GM20431 (cell line): ENCODE measurements around the gene NDUFV3.
"Not testable (repeated sequence)": the region's sequence is repeated elsewhere in the genome, so short reads cannot be mapped to it uniquely, and the experiment has no call there.

Experiments
- in situ Hi-C: fragments of 300-500 bp; cut with MseI, MboI; formaldehyde crosslinking; loops from one replicate; pipeline ENCODE4 v1.15.0; 2020; ENCODE audit warnings: low sequenced_read_pairs; ENCODE audit not compliant: unreplicated experiment

Gene NDUFV3

DNA sequence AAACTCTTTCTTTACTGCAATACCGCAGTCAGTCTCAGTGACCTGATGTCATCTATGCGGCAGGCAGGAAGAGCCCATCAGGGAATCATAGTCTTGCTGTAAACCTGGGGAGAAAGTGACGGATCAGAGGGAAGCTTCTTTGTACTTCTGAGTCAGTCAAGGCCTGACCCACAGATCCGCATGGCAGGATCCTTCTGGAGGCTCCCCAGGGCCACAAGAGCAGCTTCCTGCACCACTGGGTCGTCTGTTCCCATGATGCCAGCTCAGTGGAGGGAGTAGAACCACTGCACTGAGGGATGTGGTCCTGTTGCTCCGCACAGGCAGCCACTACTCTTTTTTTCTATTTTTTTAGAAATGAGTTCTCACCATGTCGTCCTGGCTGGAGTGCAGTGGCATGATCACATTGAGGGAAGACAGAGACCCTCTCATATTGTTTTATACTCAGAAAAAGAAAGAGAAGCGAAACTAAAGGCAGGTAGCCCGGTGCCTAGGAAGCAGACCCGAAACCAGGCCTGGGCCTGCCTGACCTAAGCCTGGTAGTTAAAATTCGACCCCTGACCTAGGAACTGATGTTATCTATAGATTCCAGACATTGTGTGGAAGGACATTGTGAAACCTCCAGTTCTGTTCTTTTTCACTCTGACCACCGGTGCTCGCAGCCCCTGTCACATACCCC lies 38.6 kb downstream of the NDUFV3 start:
- in situ Hi-C loops = no loop called here

DNA sequence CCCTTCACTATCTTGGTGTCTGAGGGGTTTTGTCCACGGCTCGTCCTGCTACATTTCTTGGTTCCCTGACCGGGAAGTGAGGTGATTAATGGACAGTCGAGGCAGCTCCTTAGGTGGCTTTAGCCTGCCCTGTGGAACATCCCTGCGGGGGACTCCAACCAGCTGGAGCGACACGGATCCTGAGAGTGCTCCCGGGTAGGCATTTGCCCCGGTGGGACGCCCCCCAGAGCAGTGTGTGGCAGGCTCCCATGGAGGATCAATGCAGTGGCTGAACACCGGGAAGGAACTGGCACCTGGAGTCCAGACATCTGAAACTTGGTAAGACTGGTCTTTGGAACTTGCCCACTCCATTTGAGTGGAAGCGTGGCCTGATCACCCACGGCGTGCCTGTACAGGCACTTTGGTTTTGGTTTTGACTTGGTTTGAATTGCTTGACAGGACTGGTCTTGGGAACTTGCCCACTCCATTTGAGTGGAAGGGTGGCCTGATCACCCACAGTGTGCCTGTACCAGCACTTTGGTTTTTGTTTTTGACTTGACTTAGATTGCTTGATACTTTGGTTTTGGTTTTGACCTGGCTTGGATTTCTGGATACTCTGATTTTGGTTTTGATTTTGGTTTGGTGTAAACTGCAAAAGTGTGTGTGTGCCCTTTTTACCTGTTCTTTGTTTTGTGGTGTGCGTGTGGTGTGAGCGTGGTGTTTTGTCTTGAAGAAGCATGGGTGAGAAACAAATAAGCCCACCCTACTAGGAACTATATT lies 39.4 kb downstream of the NDUFV3 start:
- in situ Hi-C loops = not testable (repeated sequence)

DNA sequence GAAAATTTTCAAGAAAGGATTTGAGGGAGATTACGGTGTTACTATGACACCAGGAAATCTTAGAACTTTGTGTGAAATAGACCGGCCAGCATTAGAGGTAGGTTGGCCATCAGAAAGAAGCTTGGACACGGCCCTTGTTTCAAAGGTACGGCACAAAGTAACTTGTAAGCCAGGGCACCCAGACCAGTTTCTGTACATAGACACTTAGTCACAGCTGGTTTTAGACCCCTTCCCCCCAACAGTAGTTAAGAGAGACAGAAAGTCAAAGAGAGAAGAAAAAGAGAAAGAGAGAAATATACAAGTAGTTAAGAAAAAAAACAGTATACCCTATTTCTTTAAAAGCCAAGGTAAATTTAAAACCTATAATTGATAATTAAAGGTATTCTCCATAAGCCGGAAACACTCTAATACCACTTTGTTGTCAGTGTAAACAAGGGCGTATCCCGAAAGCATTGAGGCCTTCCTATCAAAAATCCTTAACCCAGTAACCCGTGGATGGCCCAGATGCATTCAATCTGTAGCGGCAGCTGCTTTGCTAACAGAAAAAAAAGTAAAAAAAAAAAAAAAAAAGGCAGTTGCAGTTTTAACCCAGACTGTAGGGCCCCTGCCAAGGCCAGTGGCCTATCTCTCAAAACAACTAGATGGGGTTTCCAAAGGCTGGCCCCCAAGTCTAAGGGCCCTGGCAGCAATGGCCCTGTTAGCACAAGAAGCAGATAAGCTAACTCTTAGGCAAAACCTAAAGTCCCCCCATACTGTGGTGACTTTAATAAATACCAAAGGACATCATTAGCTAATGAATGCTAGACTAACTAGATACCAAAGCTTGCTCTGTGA lies 40.2 kb downstream of the NDUFV3 start:
- in situ Hi-C loops = not testable (repeated sequence)

DNA sequence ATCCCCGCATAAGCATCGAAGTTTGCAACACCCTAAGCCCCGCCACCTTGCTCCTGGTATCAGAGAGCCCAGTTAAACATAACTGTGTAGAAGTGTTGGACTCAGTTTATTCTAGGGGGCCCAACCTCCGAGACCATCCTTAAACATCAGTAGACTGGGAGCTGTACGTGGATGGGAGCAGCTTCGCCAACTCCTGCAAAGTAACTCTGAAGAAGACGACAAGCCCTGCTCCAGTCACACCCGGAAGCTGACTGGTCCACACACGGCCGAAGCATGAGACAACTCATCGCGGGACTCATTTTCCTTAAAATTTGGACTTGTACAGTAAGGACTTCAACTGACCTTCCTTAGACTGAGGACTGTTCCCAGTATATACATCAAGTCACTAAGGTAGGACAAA lies 40.9 kb downstream of the NDUFV3 start:
- in situ Hi-C loops = not testable (repeated sequence)

DNA sequence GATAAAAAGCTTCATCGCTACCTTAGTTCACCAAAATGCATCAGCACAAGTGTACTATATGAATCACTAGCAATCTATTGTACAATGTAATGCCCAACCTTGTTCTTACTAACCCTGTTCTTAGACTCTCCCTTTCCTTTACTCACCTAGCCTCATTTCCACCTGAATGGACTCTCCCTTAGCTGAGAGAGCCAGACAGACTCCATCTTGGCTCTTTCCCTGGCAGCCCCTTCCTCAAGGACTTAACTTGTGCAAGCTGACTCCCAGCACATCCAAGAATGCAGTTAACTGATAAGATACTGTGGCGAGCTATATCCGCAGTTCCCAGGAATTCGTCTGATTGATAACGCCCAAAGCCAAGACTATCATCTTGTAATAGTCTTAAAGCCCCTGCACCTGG lies 43.3 kb downstream of the NDUFV3 start:
- in situ Hi-C loops = not testable (repeated sequence)

DNA sequence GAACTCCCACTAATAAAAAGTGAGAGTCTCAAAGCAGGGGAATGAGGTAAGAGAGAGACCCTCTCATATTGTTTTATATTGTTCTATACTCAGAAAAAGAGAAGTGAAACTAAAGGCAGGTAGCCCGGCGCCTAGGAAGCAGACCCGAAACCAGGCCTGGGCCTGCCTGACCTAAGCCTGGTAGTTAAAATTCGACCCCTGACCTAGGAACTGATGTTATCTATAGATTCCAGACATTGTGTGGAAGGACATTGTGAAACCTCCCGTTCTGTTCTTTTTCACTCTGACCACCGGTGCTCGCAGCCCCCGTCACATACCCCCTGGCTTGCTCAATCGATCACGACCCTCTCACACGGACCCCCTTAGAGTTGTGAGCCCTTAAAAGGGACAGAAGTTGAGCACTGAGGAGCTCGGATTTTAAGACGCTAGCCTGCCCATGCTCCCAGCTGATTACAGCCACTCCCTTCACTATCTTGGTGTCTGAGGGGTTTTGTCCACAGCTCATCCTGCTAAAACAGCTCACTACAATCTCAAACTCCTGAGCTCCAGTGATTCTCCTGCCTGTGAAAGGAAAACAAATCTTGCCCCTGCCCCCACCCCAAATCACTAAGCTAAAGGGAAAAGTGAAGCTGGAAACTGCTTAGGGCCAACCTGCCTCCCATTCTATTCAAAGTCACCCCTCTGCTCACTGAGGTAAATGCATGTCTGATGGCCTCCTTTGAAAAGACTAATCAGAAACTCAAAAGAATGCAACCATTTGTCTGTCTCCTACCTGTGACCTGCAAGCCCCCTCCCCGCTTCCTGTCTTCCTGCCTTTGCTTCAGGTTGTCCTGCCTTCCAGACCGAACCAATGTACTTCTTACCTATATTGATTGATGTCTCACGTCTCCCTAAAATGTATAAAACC lies 44.2 kb downstream of the NDUFV3 start:
- in situ Hi-C loops = not testable (repeated sequence)

- in situ Hi-C loops = no loop called here
These were observed 45.0 kb downstream of the NDUFV3 start for GRCh38 chr21:42937960-42938605.

GRCh38 chr21:42938606-42938995 lies 45.5 kb downstream of the NDUFV3 start:
- in situ Hi-C loops = not testable (repeated sequence)

DNA sequence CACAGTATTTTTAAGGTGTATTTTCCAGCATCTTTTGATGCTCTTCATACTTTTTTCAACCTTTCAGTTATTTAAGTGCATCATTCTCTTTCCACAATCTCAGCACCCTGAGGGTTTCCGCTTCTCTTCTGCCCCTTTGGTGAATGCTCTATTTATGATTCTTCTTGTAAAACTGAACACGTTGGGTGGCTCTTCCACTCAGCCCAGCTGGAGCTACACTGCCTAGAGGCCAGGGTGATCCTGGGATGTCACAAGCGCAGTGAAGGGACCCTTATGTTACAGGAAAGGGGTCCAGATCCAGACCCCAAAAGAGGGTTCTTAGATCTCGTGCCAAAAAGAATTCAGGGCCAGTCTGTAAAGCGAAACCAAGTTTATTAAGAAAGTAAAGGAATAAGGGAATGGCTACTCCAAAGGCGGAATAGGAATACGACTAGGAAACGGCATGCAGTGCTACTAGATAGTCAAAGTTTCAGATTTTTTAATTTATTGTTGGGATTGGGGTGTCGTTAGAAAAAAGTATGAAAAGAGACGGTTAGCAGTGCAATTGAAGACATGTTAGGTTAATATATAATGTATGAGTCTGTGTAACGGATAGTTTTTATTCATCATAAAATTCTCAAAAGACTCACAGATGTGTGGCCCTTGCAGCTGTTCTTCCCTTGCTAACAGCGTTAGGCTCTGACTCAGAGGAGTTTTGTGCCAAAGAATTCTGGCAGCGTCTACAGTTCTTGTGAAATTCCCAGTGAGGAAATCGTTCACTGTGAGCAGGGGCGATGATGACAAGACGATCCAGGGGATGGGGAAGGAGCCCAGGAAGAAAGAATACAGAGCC lies 46.7 kb downstream of the NDUFV3 start:
- in situ Hi-C loops = no loop called here

- in situ Hi-C loops = no loop called here
These were observed 48.6 kb downstream of the NDUFV3 start for GRCh38 chr21:42941696-42942085.

DNA sequence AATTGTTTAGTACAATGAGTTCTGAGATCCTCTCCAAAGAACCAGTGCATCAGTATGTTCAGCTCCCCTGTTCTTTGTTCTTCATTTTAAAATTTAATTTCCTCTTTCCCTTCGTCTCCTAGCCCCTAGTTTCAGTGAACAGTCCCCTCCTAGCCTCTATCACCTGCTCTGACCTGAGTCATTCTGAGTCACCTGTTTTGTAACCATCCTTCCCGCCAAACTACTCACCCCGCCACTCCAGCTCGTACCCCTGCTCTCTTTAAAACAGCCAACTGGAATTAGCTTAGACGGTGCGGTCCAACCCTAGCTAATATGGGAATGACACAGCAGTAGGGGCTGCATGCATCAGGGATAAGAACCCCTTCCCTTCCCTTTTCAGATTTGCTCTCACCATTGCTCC lies 49.1 kb downstream of the NDUFV3 start:
- in situ Hi-C loops = no loop called here

DNA sequence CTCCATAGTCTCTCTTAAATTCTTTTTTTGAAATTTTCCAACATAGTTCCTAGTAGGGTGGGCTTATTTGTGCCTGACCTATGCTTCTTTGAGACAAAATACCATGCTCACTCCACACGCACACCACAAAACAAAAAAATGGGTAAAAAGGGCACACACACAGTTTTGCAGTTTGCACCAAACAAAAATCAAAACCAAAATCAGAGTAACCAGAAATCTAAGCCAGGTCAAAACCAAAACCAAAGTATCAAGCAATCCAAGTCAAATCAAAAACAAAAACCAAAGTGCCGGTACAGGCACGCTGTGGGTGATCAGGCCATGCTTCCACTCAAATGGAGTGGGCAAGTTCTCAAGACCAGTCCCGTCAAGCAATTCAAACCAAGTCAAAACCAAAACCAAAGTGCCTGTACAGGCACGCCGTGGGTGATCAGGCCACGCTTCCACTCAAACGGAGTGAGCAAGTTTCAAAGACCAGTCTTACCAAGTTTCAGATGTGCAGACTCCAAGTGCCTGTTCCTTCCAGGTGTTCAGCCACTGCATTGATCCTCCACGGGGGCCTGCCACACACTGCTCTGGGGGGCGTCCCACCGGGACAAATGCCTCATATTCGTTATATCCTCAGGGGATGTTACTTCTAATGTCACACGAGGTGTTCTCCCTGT lies 56.1 kb downstream of the NDUFV3 start:
- in situ Hi-C loops = not testable (repeated sequence)

DNA sequence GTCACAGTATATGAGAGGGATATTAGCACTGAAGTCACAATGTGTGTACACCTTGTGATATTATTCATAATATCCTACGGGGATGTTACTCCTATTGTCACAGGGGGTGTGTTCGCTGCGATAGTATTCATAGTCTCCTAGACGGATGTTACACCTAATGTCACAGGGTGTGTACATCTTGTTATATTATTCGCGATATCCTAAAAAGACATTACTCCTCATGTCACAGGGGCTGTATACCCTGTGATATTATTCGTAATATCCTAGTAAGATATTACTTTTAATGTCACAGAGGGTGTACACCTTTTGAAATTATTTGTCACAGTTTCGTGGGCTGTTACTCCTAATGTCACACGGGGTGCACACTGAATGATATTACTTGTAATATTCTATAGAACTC lies 58.1 kb downstream of the NDUFV3 start:
- in situ Hi-C loops = not testable (repeated sequence)

DNA sequence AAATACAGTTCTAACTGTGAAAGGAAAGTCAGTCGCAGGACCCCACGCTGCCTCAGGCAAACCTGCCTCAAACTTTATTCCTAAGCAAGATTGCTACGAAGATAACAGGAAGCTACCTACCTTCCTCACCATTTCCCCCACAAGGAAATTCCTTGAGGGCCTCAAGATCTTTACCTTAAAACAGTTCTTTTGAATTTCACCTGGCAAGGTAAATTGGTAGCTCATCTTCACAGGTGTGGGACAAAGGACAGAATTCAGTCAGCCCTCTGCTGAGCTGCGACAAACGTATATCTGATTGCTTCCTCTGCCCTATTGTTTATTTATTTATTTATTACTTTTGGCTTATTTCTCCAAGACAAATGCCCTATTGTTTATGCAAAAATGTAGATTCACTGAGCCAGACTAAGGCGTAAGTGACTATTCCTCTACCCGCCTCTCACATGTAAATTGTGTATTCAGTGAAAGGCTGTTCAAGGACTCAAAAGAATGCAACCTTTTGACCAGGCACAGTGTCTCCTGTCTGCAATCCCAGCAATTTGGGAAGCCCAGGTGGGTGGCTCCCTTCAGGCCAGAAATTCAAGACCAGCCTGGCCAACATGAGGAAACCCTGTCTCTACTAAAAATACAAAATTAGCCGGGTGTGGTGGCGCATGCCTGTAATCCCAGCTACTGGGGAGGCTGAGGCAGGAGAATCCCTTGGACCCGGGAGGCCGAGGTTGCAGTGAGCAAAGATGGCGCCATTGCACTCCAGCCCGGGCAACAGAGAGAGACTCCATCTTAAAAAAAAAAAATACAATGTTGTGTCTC lies 63.9 kb downstream of the NDUFV3 start:
- in situ Hi-C loops = no loop called here

DNA sequence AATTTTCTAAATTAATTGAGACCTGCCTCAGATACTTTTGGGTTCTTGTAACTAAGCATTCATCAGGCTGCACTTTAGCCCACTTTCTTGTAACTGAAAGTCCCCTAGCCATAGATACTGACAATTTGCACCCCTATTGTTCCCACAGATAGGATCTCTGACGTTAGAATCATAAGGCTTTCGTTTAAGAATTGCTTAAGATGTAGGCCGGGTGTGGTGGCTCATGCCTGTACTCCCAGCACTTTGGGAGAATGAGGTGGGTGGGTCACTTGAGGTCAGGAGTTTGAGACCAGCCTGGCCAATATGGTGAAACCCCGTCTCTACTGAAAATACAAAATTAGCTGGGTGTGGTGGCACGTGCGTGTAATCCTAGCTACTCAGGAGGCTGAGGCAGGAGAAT lies 65.0 kb downstream of the NDUFV3 start:
- in situ Hi-C loops = not testable (repeated sequence)

- in situ Hi-C loops = no loop called here
These were observed 66.6 kb downstream of the NDUFV3 start for GRCh38 chr21:42959728-42960127.

- in situ Hi-C loops = no loop called here
These were observed 69.4 kb downstream of the NDUFV3 start for GRCh38 chr21:42962380-42963007.
